ENCODE measurements around the gene SZT2.
A peak's percentile ranks its signal among the peaks of the same experiment; 100 is the strongest.
"Not testable (repeated sequence)": the region's sequence is repeated elsewhere in the genome, so short reads cannot be mapped to it uniquely, and the experiment has no call there.

The SZT2 gene

DNA sequence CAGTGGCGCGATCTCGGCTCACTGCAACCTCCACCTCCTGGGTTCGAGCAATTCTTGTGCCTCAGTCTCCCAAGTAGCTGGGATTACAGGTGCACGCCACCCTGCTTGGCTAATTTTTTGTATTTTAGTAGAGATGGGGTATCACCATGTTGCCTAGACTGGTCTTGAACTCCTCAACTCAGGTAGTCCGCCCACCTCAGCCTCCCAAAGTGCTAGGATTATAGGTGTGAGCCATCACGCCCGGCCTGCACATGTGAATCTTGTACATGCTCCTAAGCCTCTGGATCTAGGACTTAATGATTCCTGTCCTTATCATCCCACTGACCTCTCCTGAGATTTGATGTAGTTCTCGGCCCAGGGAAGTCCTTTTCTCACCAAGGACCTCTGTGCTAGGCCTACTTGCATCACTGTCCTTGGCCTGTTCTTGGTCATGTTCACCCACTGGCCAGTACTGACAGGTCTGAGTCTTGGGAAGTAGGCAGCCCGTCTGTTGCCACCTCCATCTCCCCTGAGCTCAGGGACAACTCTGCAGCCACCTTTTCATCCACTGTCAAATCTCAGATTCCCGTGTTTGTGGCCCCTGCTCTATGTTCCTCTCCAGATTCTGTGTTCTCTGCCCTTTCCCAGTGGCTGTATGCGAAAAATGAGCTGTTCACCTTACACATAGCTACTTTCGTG, 54.6 kb downstream of the SZT2 start:
- no peak for DNase-seq

DNA sequence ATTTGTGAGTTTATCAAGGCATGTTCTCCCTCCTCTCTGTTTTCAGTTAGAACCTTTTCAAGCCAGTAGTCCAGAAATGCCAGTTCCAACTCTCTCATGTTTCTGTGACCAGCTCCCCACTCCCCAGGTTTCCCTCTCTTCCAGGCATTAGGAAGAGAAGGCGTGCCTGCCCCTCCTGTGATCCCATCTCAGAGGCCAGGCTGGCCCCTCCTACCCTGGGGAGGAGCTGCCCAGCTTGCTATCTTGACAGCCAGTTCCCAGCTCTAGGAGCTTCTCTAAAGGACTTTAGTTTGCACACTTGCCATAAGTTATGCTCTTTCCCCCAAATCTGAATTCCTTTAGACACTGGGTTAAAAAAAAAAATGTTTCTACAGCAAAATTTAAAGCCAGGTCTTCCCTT, 55.1 kb downstream of the SZT2 start:
- no peak for DNase-seq

DNA sequence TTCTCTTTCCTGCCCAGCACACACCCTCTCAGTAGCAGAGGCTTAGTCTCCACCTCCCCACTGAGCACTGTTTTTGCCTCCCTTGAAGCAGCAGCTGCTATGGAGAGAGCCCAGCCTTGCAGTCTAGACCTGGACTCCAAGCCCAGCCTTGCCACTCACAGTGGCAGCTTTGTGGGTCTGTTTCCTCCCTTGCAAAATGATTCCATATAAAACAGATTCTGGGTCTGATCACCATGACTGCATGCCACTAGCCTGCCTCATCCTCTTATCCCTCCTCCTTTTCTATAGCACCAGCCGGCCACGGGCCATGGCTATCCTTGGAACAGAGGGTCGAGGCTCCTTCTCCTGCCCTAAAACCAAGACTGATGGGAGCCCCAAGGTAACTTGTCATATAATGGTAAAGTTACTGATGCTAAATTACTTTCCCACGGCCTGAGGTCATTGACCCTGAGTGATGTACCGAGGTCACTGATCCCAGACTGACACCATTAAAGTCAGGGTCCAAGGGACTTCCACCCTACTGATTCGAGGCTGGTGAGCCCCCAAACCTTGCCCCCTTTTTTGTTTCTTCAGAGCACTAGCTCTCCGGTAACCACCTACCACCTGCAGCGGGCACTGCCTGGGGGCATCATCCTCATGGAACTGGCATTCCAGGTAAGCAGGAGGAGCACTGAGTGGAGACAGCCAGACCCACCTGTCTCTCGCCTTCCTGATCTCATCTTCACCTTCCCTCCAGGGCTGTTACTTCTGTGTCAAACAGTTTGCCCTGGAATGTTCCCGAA, 56.1 kb downstream of the SZT2 start:
- no peak for DNase-seq

DNA sequence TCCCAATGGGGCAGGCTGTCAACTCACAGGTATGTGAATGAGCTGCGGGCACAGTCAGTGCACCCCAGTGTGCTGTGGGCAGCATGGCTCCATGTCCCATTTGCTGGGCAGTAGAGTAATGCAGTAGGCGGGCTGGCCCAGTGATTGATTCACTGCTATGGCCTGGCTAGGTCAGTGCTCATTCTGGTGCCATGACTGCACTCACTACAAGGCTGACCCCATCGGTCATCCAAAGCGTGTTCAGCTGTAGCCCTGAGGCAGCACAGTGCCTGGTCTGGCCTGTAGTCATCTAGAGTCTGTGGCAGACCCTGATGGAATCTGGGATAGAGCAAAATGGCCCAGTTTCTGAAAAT, 56.7 kb downstream of the SZT2 start:
- DNase-seq = no peak

DNA sequence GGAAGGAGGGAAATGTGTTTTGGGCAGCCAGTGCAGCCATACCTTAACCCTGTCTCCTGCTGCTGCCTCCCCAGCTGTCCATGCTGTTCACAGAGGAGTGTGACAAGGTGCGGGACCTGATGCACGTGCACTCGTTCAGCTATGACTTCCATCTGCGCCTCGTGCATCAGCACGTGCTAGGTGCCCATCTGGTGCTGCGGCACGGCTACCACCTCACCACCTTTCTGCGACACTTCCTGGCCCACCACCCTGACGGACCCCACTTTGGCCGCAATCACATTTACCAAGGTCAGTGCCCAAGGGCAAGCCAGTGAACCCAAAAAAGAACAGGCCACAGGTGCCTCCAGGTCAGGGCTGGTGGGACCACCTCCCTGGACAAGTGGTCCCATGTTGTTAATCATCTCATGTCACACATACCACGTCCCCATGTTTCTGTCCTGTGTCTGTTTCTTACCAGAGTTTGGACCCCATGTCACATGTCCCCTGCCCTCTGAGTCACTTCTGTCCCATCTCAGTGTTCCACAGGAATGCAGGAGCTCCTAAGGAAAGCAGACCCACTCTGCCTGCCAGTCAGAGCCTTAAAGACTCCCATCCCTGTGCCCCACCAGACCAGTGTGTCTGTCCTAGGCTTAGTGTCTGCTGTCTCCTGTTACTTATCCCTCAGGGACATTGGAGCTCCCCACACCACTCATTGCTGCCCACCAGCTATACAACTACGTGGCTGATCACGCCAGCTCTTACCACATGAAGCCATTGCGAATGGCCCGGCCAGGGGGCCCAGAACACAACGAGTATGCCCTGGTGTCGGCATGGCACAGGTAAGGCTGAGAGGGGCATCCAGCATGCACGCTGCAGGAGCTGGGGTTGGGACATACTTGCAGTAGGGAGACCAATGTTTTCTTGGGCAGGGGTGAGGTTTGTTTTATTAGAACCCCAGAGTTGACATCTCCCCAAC, 57.5 kb downstream of the SZT2 start:
- DNase-seq = no peak

DNA sequence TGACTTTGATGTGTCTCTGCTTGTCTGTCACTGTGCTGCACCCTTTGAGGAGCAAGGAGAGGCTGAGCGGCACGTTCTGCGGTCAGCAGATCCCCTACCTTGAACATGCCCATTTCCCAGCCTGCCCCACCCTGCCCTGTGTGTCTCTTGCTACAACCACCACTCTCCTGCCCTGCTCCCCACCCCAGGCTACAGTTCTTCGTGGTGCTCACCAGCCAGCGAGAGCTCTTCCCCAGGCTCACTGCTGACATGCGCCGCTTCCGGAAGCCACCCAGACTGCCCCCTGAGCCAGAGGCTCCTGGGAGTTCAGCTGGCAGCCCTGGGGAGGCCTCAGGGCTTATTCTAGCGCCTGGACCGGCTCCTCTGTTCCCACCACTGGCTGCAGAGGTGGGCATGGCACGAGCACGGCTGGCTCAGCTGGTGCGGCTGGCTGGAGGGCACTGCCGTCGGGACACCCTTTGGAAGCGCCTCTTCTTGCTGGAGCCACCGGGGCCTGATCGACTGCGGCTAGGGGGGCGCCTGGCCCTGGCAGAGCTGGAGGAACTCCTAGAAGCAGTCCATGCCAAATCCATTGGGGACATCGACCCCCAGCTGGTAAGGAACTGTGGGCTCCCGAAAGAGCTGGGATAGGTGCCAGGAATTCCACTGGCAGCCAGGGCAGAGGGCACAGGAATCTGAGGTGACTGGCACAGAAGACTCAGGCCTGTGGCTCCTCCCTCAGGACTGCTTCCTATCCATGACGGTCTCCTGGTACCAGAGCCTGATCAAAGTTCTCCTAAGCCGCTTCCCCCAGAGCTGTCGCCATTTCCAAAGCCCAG, 58.4 kb downstream of the SZT2 start:
- no peak for DNase-seq

DNA sequence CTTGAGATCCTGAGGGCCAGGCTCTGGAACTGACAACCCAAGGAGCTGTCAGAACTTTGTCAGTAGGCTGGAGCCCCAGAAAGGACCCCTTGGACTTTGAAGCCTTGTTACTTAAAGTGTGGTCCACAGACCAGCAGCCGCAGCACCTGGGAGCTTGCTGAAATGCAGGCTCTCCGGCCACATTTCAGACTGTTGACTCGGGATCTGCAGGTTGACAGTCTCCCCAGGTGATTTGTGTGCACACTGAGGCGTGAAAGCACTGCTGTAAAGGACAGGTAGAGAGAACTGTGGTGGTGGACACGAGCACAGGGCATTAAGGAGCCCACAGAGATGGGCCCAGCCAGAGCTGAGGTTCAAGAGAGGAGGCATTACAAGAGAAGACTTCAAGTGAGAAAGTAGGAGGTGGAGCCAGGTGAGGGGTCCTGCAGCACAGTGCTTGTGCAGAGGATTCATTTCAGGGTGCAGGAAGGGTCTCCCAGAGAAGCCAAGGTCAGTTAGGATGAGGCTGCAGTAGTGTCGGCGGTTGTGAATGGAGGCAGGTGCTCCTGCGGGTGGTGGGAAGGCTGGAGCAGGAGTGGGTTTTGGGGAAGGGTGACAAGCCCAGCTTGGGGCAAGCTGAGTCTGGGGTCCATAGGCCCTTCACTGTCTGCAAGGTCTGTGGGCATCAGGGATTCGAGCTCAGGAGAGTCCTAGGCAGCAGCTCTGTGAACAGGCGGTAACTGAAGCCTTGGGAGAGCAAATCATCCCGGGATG, 59.4 kb downstream of the SZT2 start:
- DNase-seq = no peak

DNA sequence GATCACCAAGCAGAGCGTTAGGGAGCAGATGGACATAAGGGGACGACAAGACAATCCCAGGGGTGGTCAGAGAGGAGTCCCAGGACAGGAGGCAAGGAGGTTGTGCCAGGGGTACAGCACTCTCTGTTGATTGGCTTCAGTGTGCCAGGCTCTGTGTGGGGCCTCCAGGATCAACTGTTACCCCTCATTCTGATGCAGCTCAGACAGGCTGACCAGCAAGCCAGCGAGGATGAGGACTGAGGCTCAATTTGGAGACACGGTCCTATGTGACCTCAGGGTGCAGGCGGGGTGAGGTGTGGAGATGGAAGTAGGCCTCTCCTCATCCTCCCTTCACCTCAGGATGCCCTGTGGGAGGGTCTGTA, 60.0 kb downstream of the SZT2 start:
- no peak for DNase-seq

DNA sequence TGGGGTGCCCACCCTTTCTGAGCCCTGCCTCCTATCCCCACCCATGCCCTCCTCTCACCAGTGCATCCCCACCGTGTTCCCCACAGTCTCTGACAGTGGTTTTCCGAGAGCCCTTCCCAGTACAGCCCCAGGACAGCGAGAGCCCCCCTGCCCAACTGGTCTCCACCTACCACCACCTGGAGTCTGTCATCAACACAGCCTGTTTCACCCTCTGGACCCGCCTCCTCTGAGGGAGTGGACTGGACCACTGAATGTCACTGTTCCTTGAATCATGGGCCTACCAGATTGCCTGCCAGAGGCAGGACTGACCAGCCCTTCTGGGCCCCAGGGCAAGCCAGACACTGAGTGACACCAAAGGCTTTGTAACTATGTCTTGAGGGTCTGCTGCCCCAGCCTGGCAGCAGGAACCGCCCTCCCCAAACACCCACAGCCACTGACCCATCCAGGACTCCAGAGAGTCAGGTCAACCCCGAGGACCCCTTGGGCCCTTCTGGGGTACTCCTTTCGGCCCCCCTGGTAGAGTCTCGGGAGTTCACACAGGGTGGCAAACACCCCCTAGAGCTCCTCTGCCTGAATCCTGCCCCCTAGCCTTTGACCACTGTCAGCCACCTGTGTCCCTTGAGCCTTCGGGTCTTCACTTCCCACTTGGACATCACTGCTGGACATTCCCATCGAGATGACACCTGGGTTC, 60.7 kb downstream of the SZT2 start:
- no peak for DNase-seq

DNA sequence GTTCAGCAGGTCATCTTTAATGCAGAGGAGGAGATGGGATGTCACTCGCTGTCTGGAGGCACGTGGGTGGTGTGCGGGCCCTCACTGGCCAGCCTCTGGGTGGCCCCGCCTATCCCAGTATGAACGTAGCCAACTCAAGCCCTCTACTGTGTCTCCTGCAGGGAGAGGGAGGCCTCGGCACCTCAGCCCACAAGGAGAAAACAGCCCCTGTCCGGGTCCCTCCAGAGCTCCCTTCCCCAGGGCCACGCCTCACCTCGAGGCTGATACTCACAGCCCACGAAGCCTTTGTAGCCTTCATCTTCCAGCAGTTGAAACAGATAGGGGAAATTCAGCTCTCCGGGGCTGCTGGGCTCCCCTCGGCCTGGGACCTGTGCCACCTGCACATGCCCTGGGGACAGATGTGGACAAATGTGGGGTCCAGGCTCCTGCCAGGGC, 61.5 kb downstream of the SZT2 start:
- DNase-seq = no peak

DNA sequence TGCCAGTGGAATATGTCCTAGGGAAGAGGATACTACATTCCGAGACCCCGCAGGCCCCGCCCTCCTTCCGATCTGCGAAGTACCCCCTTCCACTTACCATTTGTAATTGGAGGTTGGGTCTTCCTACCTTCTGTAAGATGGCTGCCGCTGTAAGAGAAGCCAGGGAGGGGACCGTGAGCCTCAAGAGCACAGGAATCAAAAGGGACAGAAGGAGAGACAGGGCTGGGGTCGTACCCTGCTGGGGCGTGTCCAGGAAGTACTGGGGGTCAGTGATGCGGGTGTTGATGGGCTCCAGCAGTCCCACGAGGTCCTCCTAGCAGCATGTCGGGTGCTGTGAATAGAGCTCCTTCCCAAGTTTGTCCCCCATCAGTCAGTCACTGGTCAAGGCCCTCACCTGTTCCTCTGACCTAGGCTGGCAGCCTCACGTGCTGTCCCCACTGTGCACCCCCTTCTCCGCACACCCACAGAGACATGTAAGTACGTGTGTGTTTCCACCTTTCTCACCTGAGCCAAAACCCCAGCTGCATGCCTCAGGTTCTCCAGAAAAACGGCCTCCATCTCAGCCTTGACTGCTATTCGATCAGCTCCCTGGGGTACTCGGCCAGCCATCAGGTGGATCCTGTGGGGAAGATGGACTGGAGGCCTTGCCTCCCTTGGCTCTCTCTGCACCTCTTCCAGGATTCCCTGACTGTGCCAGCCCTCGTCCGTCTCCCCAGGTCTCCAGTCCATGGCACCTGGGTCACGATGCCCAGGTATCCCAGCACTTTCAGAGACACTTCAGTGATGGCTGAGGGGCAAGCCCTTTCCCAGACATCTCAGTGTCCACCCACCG, 62.2 kb downstream of the SZT2 start:
- DNase-seq = no peak

DNA sequence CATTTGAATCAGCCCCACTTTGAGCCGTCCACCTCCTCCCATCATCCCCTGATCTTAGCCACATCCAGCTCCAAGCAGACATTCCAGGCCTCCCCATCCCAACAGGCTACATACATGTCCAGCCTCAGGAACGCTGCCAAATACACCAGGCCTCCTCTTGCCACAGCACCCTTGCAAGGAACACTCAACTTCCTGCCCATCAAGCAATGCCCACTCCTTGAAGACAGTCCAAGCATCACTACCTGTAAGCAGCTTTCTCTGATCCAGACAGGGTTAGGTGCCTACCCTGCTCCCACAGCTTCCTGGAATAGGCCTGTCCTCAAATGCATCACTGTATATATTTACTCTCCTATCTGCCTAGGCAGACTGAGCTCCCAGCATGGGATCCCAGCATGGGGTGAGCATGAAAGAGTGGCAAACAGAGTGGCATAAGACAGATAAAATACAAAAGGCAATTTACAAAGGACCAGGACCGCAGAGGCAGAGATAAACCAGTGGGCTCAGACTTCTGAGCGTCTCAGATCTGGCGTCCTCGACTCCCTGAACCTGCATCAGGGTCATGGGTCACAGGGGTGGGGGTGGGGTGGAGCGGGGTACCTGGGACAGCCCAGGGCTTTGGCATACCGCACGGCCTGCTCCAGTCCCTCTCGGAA, 63.2 kb downstream of the SZT2 start:
- peak; percentile 37 for DNase-seq

DNA sequence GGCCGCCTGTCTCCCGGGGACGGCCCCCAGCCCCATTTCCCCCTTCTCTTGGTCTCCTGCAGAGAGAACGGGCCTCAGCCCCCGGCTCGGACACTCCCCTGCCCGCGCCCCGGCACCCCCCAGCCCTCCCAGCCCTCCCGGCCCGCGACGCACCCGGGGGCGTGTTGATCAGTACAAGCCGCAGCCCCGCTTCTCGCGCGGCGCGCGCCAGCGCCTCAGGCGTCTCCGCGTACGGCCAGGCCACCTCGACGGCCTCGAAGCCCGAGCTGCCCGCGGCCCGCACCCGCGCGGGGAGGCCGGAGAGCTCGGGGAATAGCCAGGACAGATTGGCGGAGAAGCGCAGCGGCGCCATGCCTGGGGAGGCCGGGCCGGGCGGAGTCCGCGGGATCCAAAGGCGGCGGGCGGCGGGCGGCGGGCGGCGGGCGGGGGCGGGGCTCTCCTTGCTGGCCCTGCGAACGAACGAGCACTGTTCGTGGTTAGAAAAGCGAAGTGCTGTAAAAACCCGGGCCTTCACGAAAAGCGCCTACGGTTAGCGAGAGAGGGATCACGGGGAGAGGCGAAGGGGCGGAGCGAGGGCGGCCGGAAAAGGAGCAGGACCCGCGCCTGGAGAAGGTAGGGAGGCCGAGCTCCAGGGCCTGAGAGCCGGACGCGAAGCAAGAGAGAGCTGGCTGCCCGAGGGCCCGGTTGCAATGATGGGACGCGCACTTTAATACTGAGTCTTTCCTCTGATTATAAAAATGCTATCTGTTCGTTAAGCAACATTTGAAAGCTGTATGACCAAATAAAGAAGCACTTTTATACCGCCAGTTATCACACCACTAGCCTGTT, 64.0 kb downstream of the SZT2 start, which contains the start of gene HYI:
TSS of gene HYI (minus strand) at position 490 of the 828 bp plus-strand sequence. CDS start at position 352, 138 bp downstream.
- peak; percentile 53 for DNase-seq

DNA sequence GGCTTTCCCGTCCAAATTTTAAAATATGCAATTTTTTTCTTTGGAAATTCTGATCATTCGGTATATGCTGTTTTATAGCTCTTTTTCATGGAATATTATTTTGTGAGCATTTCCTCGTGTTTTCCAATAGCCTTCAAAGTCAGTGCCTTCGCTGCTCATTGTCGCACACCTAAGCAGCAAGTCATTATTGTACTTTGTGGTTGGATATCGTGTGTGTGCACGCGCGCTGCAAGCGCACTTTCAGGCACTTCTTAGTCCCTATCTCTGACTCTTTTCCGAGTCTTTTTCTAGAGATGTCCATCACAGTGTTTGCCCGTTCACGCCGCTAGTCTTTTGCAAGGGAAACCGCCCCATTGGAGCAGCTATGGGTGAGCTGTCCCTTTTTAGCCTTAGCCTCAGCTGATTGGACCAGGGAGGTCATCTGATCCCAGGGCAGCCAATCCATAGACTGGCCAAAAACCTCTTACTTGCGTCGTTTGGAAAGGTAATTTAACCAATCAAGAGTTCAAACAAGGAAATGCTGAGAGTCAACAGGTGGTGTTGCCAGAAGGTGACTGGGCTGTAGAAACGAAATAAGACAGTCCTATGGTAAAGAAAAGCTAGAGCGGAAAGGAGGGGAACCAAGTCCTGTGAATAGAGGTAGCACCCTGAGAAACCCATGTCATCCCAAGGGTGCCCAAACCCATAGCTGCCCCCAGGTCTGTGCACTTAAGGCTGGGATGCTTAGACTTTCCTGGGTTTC, 64.7 kb downstream of the SZT2 start:
- DNase-seq = no peak

DNA sequence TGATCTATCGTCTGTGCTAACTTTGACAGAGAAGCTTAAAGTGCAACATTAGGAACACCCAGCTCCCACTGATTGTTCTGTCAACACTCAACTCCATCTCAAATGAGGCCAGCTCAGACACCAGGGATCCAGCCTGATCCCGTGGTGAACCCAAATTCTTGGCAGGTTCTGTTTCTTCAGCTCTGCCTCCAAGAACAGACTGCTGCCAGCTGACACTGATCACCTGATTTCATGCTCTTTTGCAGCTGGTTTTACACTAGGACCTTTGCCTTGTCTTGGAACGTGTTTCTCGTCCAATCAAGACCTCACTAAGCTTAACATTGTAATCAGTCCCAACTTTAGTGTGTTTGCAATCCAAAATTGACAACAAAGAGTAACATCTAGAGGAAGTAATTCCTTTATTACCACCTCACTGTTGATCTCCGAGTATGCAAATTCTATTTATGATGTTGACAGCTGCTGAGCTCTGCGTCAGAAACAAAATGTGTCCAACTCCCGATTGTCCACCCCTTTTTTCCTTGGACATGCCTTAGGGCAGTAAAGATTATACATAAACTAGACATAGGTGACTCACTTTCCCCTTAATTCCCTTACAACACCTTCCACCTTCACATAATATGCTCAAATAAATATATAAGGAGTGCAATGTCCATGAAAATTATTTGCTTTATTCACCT, 65.7 kb downstream of the SZT2 start:
- no peak for DNase-seq

DNA sequence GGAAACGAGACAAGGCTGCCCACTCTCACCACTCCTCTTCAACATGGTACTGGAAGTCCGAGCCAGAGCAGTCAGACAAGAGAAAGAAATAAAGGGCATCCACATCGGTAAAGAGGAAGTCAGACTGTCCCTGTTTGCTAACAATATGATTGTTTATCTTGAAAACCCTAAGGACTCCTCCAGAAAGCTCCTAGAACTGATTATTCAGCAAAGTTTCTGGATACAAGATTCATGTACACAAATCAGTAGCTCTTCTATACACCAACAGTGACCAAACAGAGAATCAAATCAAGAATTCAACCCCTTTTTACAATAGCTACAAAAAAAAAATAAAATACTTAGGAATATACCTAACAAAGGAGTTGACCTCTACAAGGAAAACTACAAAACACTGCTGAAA, 68.7 kb downstream of the SZT2 start:
- DNase-seq = not testable (repeated sequence)

DNA sequence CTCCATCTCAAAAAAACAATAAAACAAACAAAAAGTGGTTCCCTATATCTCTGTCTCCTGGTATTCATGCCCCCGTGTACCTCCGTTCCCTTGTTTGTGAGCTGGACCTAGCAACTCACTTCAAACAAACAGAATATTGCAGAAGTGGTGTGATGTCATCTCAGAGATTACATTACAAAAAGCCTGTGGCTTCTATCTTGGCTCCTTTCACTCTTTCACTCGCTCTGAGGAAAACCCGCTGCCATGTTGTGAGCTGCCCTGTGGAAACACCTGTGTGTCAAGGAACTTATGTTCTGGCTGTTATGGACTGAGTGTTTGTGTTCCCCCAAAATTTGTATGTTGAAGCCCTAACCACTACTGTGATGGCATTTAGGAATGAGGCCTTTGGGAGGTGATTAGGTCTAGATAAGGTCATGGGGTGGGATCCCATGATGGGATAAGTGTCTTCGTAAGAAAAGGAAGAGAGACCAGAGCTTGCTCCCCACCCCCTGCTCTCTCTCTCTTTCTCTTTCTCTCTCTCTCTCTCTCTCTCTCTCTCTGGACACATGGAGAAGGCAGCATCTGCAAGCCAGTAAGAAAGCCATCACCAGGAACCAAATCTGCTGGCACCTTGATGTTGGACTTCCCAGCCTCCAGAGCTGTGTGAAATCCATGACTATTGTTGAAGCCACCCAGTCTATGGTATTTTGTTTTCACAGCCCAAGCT, 71.4 kb downstream of the SZT2 start:
- DNase-seq = no peak
